Right ventricle myocardium superior (tissue), 1 donor: ENCODE measurements around the gene ETNK2. TPM values are rescaled to one million over a fixed set of nuclear protein-coding genes. Genes with fewer than 3 reads are reported as not detected.

ENCODE experiments used
- ATAC-seq: fragments of 200-7000 bp; cut with Tn5 transposase; one replicate; pipeline ENCODE4 v1.9.1; 2020; ENCODE audit warnings: mild to moderate bottlenecking; ENCODE audit not compliant: poor library complexity
- DNase-seq: peaks from one replicate; pipeline ENCODE4 v3.0.0-alpha.2; 2020
- intact Hi-C: fragments of 100-400 bp; cut with DNase I; formaldehyde crosslinking; loops from one replicate; pipeline ENCODE4 v1.11.2; 2022
- total RNA-seq: library from RNA; stranded (reverse); fragmentation: NEBNext Ultra II Directional; extraction: Animal tissue kit (Norgen Biotek cat#: 25700); gene quantifications from one replicate; pipeline ENCODE4 v1.2.1, GENCODE V29; 2021
- donor health status: DM: no; HTN: yes; CAD: no; lungs with severe emphysema.

The ETNK2 gene
- total RNA-seq, 1 donor from 2014 or later: 5.2 TPM

DNA sequence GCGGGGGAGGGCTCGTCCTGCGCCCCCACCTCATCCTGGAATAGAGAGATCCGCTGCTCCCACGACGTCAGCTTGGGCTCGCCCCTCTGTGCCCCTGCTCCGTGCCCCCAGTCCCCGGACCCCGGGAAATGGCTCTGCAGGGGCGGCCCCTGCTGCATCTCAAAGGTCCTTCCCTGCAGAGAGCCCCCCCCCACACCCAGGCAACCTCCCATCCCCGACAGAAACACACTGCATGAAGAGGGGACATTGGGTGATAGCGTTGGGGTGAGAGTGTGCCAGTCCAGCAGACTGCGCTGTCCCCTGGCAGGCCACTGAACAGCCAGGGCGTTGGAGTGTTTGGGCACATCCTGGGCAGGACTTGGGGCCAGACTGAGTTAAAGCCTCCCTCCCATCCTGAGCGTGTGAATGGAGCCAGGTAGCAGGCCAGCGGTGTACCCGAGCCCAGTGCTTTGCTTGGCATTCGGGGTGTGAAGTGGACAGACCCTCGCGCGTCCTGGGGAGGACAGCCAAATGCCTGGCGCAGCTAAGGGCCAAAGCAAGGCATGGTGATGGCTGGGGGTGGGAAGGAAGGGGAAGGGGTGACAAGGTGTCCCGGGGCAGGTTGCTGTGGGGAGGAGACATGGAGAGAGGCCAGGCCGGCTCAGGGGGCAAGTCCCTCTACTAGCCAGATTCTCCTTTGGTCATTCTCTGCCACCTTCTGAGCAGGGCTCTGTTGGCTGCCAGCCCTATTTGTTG, 633 bp upstream of the ETNK2 start:
- intact Hi-C loops: no loop called here
- DNase-seq: no peak
- no peak for ATAC-seq

DNA sequence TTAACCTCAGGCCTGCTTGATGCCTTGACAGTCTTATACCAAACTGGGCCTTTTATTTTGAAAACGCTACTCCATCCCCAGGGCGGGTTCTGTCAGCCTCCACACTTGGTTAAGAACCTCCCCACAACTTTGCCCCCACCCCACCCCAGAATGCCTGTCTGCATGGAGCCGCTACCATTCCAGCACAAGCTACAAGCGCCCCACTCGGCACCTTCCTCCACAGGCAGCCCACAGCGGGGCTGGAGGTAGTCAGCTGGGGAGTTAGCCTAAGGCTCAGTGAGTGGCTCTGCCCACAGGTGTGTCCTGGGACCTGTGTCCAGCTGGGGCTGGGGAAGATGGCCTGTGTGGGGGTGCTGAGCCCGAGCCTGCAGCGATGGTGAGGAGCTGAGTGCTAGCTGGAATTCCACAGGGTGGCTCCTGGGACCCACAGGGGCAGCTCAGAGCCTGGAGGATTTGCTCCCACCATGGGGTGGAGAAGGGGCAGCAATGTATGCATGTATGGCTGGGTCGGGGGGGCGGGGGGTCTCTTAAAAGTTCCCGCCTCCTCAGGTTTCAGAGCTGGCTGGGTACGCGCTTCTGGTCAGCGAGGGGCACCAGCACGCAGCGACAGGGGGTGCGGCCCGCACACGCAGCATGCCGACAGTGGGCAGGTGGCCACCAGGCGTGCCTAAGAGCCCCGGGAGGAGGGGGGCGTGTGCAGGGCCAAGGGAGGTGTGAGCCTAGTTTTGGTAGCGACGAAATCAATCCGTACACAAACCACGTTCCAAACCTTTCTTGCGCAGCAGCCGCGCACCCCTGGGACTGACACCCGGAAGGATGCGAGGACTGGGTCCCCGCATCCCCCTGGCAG, 917 bp downstream of the ETNK2 start:
- peak; percentile 41 for ATAC-seq
- DNase-seq: no peak
- intact Hi-C loops: no loop called here

DNA sequence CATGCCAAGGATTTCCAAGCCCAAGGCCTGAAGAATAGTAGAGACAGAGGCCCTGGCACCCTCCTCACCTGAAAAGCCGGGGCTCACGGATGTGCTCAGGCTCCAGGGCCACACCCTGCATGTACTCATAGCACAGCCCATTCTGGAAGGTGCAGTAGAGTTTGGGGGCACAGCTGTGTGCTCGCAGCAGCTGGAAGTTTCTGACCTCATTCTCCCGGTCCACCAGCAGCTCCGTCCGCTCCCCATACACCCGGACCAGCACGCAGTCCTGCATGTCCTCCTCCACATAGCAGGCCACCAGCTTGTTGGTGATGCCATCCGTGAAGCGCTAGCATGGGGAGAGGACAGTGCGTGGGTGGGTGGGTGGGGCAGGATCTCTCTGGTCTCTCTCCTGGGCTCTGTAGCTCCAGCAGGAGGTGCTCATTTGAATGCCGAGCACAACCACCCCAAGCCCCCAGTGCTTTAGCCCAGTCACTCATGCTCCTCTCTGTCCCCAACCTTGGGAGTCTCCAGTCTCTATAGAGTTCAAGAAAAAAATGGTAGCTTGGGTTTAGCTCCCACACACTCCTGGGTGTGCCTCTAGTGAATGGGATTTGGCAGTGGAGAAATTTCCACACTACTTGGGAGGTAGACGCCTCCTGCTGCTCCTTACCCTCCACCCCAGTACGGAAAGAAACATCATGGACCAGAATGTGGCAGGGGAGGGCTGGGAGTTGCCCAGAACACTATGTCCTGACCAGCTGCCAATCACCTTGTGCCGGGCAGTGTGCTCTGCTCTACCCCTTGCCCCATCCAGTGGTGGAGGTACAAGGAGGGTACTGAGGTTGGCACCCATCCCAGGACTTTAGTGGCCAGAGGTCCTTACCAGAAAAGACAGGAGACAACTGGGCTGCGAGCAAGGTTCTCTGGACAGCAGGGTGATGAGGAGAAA, 1.9 kb downstream of the ETNK2 start:
- DNase-seq: no peak

DNA sequence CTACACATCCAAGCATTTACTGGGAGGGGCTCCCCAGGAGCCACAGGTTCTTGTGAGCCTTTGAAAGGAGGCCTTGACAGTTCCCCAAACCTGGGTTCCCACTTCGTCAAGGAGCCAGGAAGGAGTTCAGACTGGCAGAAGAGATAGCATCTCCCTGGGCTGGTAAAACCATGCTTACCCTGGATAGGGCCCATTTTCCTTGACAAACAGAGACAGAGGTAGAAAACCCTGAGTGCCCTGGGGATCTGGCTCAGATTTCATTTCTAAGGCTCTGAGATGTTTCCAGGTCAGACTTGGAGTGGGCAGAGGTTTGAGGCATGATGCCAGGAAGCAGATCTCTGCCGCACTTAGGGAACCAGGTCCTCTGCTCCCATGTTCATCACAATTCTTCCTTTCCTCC, 2.7 kb downstream of the ETNK2 start:
- ATAC-seq (no peak), DNase-seq (no peak)
- intact Hi-C loops: no loop called here

More for the DNA sequence above, 1.9 kb downstream of the ETNK2 start:
- peak; percentile 39 for ATAC-seq
- intact Hi-C loops: no loop called here

DNA sequence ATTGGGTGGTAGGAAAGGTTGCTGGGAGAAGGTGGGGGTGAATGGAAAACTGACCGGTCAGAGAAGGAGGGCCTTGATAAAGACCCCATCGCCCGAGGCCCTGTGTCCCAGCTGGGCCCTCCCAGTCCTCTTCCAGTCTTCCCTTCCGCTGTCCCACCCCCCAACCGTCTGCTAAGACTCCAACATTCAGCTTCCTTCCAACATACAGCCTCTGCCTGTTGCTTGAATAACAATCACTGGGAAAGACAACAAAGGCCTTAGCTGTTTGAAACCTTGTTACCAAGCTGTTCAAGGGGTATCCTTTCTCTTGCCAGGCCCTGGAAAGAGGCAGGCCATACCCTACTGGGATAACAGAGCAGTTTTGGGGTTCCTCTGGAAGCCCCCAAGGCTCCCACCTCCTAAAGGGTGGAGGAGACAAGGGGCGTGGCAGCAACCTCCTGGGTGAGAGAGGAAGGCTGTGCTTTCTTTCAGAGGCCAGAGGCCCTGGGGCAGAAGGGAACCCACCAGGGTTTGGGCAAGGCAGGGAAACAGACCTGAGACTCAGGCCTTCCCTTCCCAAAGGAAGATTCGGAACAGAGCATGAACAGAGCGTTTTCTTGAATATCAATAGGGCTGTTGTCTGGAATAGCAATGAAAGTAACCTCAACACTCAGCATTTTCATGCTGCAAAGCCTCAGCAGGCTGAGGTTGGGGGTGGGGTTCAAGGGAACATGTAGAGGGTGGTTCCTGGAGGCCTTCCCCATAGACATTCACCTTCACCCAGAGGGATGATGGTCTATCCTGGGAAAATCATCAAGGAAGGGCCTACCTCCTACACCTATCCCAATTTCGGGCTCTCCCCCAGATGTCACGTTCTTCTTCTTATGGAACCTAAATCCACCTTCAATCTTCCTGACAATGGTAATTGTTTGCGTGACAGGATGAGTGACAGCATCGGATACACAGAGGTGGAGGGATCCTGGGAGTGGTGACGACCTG, 4.1 kb downstream of the ETNK2 start:
- ATAC-seq (no peak), DNase-seq (no peak)
- intact Hi-C loops: no loop called here

DNA sequence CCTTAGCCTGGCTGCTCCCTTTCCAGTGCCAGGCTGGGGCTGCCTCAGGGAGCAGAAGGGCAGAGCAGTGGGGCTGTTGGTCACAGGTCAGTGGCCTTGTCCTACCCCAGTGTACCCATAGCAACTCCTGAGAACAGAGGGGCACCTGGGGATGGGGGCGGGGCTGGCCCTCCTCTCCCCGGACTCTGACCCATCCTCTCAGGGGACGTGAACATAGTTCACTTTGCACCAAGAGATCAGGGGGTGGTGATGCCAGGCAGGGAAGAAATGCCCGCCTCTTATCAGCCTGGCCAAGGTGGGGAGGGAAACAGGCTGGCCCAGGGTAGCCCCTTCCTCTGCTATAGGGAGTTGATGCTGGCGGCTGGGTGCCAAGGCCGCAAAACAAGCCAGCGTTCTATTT, 4.9 kb downstream of the ETNK2 start:
- ATAC-seq (no peak), DNase-seq (no peak)
- intact Hi-C loops: no loop called here

DNA sequence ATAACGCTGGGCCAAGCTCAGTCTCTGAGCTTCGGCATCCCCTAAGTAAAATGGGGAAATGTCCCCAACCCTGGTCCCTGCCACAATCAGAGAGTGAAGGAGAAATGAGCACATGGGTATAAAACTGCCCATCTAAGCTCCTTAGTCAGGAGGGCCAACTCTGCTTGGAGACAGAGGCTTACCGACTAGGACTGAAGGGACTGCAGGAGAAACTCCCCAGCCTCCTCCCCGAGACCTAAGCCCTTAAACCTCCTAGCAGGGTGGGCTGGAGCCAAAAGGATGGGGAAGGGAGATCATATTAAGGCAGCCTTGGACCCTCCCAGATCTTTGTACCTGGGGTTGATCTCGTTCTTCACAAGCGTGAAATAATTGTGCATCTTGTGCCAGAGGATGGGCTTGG, 5.5 kb downstream of the ETNK2 start:
- intact Hi-C loops: no loop called here
- DNase-seq (no peak), ATAC-seq (no peak)

DNA sequence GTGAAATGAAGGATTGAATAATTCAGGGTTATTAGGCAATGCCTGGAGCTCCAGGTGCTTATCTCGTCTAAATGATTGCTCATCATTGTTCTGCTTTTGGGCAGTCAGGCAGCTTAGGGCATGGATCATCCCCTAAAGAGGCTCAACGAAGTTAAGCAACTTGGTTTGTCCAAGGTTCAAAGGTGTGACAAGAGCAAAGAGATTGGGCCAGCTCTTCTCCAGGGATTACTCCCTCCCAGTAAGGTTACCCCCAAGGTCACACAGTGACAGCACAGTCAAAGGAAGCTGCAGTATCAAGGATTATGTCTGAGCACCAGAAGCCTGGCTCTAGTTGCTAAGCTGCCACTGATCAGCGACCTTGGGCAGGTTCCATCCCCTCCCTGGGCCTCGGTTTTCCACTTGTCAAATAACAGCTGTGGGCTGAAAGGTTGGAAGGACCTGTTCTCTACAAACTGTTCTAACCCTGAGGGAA, 6.8 kb downstream of the ETNK2 start:
- intact Hi-C loops: no loop called here
- DNase-seq (no peak), ATAC-seq (no peak)

DNA sequence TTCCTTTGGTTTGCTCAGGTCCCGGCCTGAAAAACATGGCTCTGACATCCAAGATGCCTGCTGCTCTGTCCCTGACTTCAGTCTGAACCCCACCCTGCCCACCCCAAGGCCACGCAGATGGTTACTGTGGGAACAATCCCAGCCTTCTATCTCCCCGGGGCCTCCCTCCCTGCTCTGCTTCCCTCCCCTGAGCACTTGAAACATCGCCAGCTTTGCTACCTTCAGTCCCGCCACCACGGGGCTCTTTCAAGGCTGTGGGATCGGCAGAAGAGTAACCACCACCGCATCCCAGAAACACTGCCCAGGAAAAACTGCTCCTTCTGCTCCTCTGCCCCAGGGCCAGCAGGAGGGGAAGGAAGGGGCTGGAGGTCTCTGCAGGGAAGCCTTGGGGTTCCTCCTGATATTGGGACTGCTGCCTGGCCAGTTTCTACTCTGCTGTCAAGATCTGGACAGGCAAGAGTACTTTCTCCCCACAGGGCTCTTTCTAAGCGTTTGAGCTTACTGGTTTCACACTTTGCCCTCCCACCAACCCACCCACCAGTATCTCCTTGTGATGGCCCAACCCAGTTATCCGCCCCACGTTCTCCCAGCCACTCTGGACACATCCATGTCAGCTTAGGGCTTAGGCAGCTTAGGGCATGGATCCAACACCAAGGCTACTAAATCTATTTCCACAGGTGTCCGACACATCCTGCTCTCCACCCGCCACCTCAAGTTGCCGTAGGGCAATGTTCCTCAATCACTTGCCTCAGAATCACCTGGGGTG, 8.4 kb downstream of the ETNK2 start:
- DNase-seq (no peak), ATAC-seq (no peak)
- intact Hi-C loops: no loop called here

DNA sequence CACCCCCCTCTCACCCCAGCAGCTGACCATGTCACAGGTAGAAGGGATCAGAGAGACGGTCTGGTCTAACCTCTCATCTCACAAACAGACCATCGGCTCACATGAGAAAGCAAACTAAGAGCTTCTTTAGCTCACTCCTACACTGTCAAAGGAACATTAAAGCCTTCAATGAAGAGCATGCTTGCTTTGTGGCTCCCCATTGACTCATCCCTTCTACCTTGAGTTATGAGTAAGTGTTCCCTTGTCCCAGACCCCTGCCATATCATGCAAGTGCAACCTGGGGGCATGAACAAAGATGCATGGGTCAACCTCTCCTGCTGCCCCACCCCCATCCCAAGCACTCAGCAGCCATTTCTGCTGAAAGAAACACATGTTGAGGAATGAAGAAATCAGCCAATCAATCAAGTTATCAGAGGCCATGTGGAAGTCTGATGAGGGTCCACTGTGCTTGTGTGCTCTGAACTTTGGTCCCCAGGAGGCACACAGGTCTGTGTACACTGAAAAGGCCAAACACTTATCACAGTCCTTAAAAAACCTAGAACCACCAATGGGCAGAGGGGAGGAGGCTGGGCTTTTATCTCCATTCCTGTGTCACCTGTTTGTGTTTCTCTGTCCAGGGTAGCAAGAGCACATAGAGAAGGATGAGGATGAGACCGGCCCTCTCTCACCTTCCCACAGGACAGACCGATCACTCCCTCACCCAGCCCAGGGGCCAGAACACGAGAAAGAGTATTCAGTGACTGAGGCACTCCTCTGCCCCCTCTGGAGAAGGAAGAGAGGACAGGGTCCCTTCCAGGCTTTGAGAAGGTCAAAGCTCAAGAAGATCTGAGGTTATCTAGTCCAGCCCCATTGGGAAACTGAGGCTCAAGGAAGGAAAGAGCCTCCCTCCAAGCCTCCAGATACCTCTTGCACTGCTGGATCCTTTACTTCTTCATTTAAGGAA, 9.5 kb downstream of the ETNK2 start:
- intact Hi-C loops: no loop called here
- no peak for DNase-seq
- ATAC-seq: no peak

DNA sequence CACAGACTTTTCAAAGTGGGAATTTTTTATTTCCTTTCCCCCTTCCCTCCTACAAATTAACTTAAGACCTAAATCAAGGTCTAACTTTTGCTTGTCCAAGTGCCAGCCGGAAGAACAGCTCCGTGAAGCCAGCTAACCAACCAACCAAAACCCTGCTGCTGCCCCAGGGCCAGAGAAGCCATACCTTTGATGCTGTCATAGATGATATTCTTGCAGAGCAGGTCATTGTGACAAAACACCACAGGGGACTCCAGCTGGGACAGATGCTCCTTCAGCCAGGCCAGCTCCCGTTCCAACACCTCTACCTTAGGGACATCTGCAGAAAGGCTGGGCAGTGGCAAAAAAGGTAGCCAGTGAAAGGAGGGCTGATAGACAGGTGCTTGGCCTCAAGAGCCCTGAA, 10.7 kb downstream of the ETNK2 start:
- ATAC-seq: no peak
- intact Hi-C loops: no loop called here
- DNase-seq: no peak

DNA sequence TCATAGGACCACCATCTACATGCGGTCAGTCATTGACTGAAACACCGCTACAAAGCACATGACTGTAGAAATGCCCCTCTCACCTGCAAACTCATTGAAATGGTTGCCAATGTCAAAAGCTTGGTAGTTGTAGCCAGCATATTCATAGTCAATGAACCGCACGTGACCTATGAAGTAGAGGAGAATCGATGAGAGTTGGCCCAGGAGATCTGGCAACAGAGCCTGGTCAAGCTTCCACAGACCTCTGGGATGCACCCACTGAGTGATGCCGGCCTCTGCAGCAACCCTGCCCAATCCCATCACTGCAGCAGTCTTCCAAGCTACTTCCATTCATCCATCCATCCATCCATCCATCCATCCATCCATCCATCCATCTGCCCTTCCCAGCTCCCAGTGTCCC, 11.9 kb downstream of the ETNK2 start:
- DNase-seq (no peak), ATAC-seq (no peak)
- intact Hi-C loops: no loop called here

DNA sequence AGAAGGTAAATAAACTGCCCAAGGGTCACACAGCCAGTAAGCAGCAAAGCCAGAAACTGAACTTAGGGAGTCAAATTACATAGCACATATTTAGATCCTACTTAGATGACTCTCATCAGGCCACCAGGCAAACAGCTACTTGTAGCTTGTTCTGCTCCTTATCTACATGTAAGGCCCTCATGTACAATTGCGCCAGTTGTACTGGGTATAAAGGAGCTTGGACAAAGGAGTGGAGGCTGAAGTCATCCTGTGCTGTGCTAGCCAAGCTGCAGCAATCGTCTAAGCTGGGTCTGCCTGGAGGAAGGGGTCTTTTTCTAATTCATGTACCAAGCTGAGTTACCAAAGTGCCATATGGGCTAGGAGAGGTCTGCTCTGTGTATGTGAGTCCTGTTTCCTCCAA, 12.8 kb downstream of the ETNK2 start:
- intact Hi-C loops: no loop called here
- no peak for DNase-seq
- no peak for ATAC-seq

DNA sequence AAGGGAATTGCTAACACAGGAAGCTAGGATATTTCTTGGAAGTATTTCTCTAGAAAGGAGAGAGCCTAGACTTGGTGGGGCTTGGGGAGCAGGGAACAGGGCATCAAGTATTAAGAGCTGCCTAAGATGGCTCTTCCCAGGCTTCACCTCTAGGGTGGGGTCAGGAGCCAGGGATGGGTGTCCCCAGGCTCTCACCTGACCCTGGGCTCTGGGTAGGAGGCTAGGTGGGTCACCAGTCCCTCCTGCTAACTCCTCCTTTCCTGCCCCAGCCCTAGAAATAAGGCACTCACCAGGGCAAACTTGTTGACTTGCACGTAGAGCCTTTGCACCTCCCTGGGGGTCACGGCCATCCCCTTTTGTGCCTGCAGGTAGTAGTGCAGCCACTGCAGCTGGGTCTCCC, 15.0 kb downstream of the ETNK2 start:
- DNase-seq (no peak), ATAC-seq (no peak)
- intact Hi-C loops: no loop called here

DNA sequence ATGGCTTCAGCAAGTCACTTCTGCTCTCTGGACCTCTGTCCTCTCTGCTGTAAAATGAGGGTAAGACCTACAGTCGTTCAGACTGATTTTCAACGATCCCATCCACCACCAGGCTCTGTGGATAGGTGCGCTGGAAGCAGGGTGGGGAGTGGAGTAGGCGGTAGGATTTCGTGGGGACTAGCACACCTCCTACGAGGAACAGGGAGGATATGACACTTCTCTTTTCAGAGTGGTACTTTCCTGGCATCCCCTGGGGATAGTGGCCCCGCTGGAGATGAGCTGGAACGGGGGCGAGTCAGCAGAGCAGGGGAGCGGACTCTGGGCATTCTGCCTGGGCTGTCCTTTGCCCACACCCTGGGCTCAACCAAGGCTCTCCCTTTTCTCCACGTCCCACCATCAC, 17.7 kb downstream of the ETNK2 start:
- DNase-seq (no peak), ATAC-seq (no peak)
- intact Hi-C loops: no loop called here

DNA sequence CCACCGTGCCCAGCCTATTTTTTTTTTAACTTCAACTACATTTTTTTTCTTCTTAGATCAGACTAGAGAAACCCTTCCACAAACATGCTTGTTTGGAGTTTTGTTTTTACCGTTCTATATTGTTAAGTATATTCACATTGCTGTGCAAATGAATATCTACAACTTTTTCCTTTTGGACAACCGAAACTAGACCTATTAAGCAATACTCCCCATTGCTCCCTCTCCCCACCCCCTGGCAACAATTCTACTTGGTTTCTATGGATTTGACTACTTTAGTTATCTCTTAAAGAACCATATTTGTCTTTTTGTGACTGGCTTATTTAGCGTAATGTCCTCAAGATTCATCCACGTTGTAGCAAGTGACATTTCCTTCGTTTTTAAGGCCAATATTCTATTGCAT, 19.1 kb downstream of the ETNK2 start:
- ATAC-seq (no peak), DNase-seq (no peak)
- intact Hi-C loops: no loop called here
